DMS153 (cell line): ENCODE data around the gene IGFL2.
A peak's percentile ranks its signal among the peaks of the same experiment; 100 is the strongest.
"Not testable (repeated sequence)": the region's sequence is repeated elsewhere in the genome, so short reads cannot be mapped to it uniquely, and the experiment has no call there.

Experiments
- DNase-seq: peaks from one replicate; lab custom pipeline; 2025; lab: John Stamatoyannopoulos, UW

The IGFL2 gene

GRCh38 chr19:46147791-46148288 is at the start of gene IGFL2:
Gene IGFL2, plus strand, starts transcription at chr19:46148238. Its CDS starts 41 bp downstream, at chr19:46148279.
- DNase-seq: no peak

- no peak for DNase-seq
Observed at GRCh38 chr19:46100344-46100743, 47.7 kb upstream of the IGFL2 start.

- DNase-seq: no peak
Observed at GRCh38 chr19:46101293-46101692, 46.7 kb upstream of the IGFL2 start.

GRCh38 chr19:46102333-46102732 is 45.7 kb upstream of the IGFL2 start:
- not testable (repeated sequence) for DNase-seq

- DNase-seq: no peak
Observed at GRCh38 chr19:46107371-46107770, 40.7 kb upstream of the IGFL2 start.

GRCh38 chr19:46109876-46110275 is 38.2 kb upstream of the IGFL2 start:
- DNase-seq: no peak

GRCh38 chr19:46111376-46111775 is 36.7 kb upstream of the IGFL2 start:
- no peak for DNase-seq

GRCh38 chr19:46112527-46112926 is 35.5 kb upstream of the IGFL2 start:
- no peak for DNase-seq

- DNase-seq: no peak
Observed at GRCh38 chr19:46113726-46114125, 34.3 kb upstream of the IGFL2 start.

- no peak for DNase-seq
Observed at GRCh38 chr19:46115396-46116106, 32.5 kb upstream of the IGFL2 start.

- no peak for DNase-seq
Observed at GRCh38 chr19:46116121-46116520, 31.9 kb upstream of the IGFL2 start.

GRCh38 chr19:46118136-46118535 is 29.9 kb upstream of the IGFL2 start:
- no peak for DNase-seq

GRCh38 chr19:46124638-46125115 is 23.4 kb upstream of the IGFL2 start, which contains the start of gene IGFL3:
Gene IGFL3, minus strand, starts transcription at chr19:46124688. Its CDS starts 39 bp downstream, at chr19:46124649.
- no peak for DNase-seq

- DNase-seq: no peak
Observed at GRCh38 chr19:46125447-46125846, 22.6 kb upstream of the IGFL2 start.

- no peak for DNase-seq
Observed at GRCh38 chr19:46126086-46126580, 21.9 kb upstream of the IGFL2 start.

- DNase-seq: no peak
Observed at GRCh38 chr19:46131485-46132143, 16.4 kb upstream of the IGFL2 start.

GRCh38 chr19:46132508-46133100 is 15.4 kb upstream of the IGFL2 start:
- no peak for DNase-seq

GRCh38 chr19:46133101-46133627 is 14.9 kb upstream of the IGFL2 start:
- peak; percentile 99 for DNase-seq

GRCh38 chr19:46133777-46134241 is 14.2 kb upstream of the IGFL2 start:
- no peak for DNase-seq

- DNase-seq: peak; percentile 27
Observed at GRCh38 chr19:46134527-46134926, 13.5 kb upstream of the IGFL2 start.

- no peak for DNase-seq
Observed at GRCh38 chr19:46137915-46138473, 10.0 kb upstream of the IGFL2 start.

GRCh38 chr19:46141421-46141820 is 6.6 kb upstream of the IGFL2 start:
- DNase-seq: no peak
